GM21737 (cell line): ENCODE results near the gene TRIM66.
A peak's percentile ranks its signal among the peaks of the same experiment; 100 is the strongest.
"Not testable (repeated sequence)": the region's sequence is repeated elsewhere in the genome, so short reads cannot be mapped to it uniquely, and the experiment has no call there.

Experiments used
- ATAC-seq: cut with Tn5 transposase; IDR thresholded peaks from one replicate; pipeline ENCODE4 v1.9.1; 2021; ENCODE audit warnings: mild to moderate bottlenecking, moderate library complexity; ENCODE audit not compliant: unreplicated experiment

TRIM66 gene

DNA sequence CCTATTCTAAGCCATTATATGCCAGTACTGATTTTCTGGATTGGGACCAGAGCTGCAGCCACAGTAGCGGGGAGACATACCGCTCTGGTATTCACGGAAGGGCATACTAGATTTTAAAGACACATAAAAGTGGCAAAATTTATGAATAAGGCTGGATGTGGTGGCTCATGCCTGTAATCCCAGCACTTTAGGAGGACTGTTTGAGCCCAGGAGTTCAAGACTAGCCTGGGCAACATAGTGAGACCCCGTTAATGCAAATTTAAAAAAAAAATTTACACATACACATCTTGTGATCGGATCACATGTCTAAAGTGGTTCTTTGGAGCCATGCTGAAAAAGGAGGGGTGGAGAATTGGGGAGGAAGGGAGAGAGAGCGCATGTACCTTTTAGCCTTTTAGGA is 9.1 kb upstream of the TRIM66 start:
- no peak for ATAC-seq

DNA sequence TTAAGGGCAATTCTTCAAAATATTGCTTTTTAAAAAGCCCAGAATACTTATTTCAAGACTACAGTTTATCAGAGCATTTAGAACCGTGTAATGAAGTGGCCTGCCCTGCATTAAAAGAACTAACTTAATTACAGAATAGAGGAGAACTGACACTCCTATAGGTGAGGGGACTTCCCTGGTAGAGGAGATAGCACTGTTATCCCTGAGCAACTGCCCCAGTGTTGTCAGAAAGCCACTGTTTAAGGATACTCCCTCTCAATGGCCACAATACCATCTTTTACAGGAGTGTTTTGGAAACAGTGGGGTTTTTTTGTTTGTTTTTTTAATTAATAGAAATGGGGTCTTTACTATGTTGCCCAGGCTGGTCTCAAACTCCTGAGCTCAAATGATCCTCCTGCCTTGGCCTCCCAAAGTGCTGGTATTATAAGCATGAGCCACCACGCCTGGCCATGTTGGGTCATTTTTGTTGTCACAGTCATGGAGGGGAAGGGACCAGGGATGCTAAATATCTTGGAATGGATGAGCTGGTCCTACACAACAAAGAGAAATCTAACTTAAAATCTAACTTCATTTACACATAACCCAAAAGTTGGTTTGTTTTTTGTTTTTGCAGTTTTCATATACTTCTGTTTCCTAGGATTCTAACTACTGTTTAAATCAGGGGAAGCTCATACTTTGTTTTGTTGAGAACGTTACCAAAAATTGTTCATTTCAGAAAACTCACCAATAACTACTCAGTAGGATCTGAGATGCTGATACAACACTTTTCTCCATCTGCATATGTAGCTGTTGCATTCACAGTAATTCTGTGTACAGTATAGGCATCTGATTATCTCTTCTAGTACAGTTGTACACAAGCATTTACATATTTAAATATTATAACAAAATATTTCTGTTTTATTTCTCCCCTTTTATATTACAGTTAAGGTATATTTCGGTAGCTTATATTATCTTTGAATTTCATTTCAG is 8.2 kb upstream of the TRIM66 start:
- no peak for ATAC-seq

DNA sequence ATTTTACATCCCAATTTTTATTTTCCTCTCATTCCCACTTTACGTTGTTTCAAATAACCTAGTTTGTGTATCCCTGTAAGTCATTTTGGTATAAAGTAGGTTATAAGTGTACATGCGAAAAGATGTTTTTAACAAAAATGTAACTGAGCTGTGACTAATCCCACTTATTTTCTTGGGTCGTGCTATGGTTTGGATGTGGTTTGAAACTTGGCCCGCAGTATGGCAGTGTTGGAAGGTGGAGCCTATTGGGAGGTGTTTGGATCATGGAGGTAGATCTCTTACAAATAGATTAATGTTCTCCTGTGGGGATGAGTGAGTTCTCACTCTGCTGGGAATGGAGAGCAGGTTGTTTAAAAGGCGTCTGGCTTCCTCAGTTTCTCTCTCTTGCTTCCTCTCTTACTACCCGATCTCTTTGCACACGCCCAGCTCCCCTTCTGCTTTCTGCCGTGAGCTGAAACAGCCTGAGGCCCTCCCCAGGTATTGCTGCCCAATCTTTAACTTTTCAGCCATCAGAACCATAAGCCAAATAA is 7.3 kb upstream of the TRIM66 start:
- no peak for ATAC-seq

GRCh38 chr11:8688414-8689362 is 6.2 kb upstream of the TRIM66 start:
- peak; percentile 93 for ATAC-seq

DNA sequence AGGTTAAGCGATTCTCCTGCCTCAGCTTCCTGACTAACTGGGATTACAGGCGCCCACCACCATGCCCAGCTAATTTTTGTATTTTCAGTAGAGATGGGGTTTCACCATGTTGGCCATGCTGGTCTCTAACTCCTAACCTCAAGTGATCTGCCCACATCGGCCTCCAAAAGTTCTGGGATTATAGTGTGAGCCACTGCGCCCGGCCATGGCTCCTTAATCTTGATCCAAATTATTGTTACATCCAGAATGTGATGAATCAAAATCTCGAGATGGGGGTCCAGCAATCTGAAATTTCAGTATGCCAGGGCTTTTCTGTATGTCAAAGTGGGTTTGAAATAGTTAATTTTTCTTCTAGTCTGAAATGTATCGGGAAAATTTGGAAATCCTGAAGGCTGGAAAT is 3.9 kb upstream of the TRIM66 start:
- ATAC-seq = no peak

GRCh38 chr11:8685820-8686219 is 3.4 kb upstream of the TRIM66 start:
- no peak for ATAC-seq

DNA sequence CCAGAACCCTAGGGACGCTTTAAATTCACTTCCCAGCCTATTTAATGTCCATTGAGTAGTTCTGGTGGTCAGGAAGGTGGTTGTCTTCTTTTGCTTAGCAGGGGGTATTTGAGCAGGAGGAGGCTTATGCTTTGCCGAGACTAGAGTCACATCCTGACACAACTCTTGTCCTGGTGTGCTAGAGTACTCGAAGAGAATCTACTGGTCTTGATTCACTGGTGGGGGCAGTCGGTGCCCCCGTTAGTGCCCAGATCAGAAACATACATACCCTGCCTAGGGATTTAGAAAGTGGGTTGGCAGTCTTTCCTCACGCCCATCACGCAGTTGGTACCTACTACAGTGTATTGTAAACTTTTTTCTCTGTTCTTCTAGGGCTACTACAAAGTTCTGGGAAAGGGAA is 2.8 kb upstream of the TRIM66 start:
- no peak for ATAC-seq

GRCh38 chr11:8684600-8685290 is 2.3 kb upstream of the TRIM66 start:
- no peak for ATAC-seq

DNA sequence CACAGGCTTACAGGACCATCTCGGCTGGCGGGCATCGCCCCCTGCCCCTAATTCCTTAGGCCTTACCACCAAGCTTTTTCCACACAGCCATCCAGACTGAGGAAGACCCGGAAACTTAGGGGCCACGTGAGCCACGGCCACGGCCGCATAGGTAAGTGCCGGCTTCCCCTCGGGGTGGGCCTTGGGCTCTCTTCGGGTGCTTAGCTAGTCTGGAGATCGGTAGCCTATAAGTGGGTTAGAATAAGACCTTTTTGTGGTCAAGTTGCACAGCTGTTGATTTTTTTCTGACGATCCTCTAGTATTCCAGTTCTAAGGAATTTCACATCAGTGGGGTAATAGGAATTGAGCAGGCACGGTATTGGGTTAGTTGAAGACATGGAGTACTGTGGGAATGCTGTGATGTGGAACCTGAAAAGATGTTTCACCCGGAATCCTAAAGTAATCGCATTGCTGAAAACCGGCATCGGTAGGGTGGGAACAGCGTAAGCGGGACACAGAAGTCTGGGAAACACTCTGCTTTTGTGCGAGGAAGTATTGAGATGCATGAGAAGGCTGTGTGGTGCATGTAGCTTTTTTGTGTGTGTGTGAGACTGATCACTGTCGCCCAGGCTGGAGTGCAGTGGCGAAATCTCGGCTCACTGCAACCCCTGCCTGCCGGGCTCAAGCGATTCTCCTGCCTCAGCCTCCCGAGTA is 796 bp upstream of the TRIM66 start:
- no peak for ATAC-seq

- no peak for ATAC-seq
Observed at GRCh38 chr11:8681837-8682302, 595 bp downstream of the TRIM66 start.

DNA sequence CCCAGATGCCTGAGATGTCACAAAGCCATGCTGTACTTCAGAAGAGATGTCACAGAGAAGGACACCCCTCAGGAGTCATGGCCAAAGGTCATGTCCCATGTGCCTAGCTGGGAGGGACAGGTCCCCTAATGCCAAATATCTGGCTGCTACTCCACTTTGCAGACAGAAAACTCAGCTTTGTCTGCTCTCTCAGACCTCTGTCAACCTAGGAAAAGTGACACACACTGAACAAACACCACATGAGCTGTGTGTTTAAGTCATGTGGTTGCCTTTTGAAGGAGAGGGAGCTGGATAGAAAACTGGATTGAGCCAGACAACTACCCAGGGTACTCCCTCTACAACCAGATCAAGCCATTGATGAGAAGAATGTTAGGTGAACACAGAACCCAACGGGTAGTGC is 3.5 kb downstream of the TRIM66 start:
- no peak for ATAC-seq

- ATAC-seq = no peak
Observed at GRCh38 chr11:8676458-8676857, 6.0 kb downstream of the TRIM66 start.

DNA sequence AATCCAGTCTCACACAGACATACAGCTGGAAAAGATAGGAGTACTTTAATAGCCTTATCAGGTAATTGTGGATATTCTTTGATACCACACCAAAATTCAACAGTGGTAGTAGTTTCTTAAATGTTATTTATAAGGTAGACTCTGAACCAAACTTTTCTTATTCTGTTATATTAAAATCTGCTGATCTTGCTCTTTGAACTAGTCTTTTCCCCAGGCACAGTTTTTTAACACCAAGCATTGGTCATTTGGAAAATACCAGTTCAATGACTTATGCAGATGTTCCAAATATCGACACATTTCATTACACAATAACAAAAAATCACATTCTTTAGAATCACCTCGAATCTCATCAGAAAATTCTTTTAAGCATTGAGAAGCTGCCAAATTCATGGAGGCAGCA is 7.6 kb downstream of the TRIM66 start:
- no peak for ATAC-seq

- ATAC-seq = no peak
Observed at GRCh38 chr11:8672346-8672745, 10.1 kb downstream of the TRIM66 start.

DNA sequence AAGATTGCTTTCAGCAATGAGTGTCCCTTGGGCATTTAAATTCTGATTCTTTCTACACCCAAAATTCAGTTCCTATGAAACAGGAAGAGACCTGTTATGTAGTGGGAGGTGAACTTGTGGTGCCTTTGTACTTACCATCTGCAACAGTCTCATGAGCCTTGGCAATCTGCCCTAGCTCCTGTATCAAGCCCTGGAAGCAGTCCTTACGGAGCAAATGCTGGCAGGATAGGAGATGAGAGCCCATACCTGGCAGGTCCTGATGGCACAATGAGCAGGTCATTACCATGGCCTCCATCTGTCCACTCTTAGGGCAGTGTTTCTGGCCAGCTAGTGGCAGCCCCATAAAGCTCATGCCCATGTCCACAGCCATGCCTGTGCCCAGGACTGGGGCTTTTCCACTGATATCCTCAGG is 10.8 kb downstream of the TRIM66 start:
- no peak for ATAC-seq

- no peak for ATAC-seq
Observed at GRCh38 chr11:8671193-8671612, 11.3 kb downstream of the TRIM66 start.

- ATAC-seq = not testable (repeated sequence)
Observed at GRCh38 chr11:8670081-8670480, 12.4 kb downstream of the TRIM66 start.

DNA sequence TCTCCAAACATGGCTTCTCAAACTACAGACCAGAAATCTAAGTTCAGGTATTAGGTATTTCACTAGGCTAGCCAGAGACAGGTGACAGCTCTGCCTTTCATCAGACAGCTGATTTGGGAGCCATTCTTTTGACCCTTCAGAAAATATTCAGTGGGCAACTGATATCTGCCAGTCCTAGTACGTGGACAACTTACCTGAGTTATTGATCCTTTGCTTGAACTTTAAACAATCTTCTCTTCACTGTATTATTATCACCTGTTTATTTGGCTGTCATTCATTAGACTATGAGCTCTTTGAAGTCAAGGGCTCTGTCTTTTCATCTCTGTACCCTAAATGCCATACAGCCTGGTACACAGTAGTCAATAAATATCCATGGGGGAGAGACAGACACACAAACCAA is 17.2 kb downstream of the TRIM66 start:
- no peak for ATAC-seq

DNA sequence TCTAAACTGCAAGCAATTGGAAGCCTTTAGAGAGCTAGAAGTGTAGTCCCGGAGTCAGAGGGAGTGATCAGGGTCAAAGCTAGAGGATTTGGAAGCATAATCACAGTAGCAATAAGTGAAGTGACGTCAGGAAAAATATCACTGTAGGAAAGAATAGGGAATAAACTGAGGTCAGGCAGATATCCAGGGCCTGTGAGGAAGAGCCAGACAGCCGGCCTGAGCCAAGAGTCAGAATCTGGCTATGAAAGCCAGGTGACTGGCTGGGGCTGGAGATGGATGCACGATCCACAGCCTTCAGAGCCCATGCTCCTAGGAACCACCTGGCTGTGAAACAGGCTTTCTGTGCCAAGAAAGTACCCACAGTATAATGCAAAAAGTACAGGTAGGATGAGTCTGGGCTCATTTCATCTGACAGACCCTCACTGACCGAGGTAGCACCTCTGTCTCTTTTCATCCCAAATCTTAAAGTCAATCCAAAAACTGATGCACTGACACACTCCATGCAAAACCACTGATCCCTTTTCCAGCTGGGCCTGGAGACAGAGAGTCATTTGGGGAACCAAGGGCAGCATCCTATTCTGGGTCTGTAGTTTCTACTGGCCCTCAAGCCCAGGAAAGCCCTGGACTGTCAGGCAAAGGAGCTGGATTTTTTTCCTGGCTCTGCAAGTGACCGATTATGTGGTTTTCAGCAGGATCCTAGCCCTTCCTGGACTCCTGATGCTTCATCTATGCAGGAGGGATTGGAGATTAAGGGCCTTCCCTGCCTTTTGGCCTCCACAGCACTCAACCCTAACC is 21.3 kb downstream of the TRIM66 start:
- no peak for ATAC-seq
